C4-2B (cell line): ENCODE data around the gene MRPL55.

Source experiments
- CTCF ChIP-seq: fragments of 450-650 bp; conservative IDR thresholded peaks from 2 replicates; pipeline ENCODE4 v1.5.1; 2017; ENCODE audit warnings: mild to moderate bottlenecking
- ZFX ChIP-seq: fragments of 450-650 bp; IDR thresholded peaks from 2 replicates; pipeline ENCODE4 v1.6.1; 2017

GRCh38 chr1:228081144-228081543, 28.0 kb downstream of the MRPL55 start:
- TF ChIP-seq CTCF (no peak), ZFX (no peak)
